Smooth muscle cell (in vitro differentiated cells): Measurements from ENCODE around the gene GRK3. TPM values are rescaled to one million over a fixed set of nuclear protein-coding genes. Genes with fewer than 3 reads are reported as not detected.

Source experiments
- DNase-seq: peaks from one replicate; lab custom pipeline; 2025; ENCODE audit not compliant: unreplicated experiment; lab: John Stamatoyannopoulos, UW
- H2AFZ ChIP-seq: fragments of 200-600 bp; sonication (generic); 2 replicates; pipeline ENCODE4 v1.6.0; 2016; ENCODE audit warnings: antibody characterized with exemption, low read depth, mild to moderate bottlenecking
- H3F3A ChIP-seq: fragments of 200-600 bp; sonication (generic); 2 replicates; pipeline ENCODE4 v1.6.0; 2017; ENCODE audit warnings: antibody characterized with exemption, low read depth
- H3K27ac ChIP-seq: fragments of 200-600 bp; sonication (generic); 2 replicates; pipeline ENCODE4 v1.5.1; 2016; ENCODE audit warnings: low read depth, mild to moderate bottlenecking
- H3K27me3 ChIP-seq: fragments of 200-600 bp; sonication (generic); 2 replicates; pipeline ENCODE4 v1.6.1; 2016; ENCODE audit warnings: low read depth, mild to moderate bottlenecking
- H3K36me3 ChIP-seq: fragments of 200-600 bp; sonication (generic); 2 replicates; pipeline ENCODE4 v1.5.1; 2016; ENCODE audit warnings: low read depth
- H3K4me1 ChIP-seq: fragments of 200-600 bp; sonication (generic); 2 replicates; pipeline ENCODE4 v1.5.1; 2016; ENCODE audit warnings: low read depth
- H3K4me2 ChIP-seq: fragments of 200-600 bp; sonication (generic); 2 replicates; pipeline ENCODE4 v1.6.0; 2016; ENCODE audit warnings: mild to moderate bottlenecking
- H3K4me3 ChIP-seq: fragments of 200-600 bp; sonication (generic); 2 replicates; pipeline ENCODE4 v1.5.1; 2016; ENCODE audit warnings: mild to moderate bottlenecking
- H3K79me2 ChIP-seq: fragments of 200-600 bp; sonication (generic); 2 replicates; pipeline ENCODE4 v1.6.0; 2016; ENCODE audit warnings: low read depth, mild to moderate bottlenecking
- H3K9ac ChIP-seq: fragments of 200-600 bp; sonication (generic); 2 replicates; pipeline ENCODE4 v1.6.0; 2016; ENCODE audit warnings: low read depth
- H3K9me3 ChIP-seq: fragments of 200-600 bp; sonication (generic); replicated peaks from 2 replicates; pipeline ENCODE4 v1.5.1; 2016; ENCODE audit warnings: low read depth
- H4K20me1 ChIP-seq: fragments of 200-600 bp; sonication (generic); 2 replicates; pipeline ENCODE4 v1.6.0; 2016; ENCODE audit warnings: low read depth
- CTCF ChIP-seq: fragments of 200-600 bp; sonication (generic); IDR thresholded peaks from 2 replicates; pipeline ENCODE4 v1.5.1; 2017; ENCODE audit warnings: borderline replicate concordance, mild to moderate bottlenecking, antibody characterized with exemption; ENCODE audit not compliant: insufficient read depth, poor library complexity, severe bottlenecking
- WGBS: methylation state at CpG from one replicate; pipeline ENCODE4 v1.1.7; 2016; ENCODE audit warnings: low lambda C conversion rate; 5-methylcytosine and 5-hydroxymethylcytosine counted together
- polyA plus RNA-seq: library from polyadenylated mRNA; unstranded; fragments of >200 nt; fragmentation: Nextera tagmentation; extraction: Ambion mirVana; gene quantifications from 2 replicates; pipeline ENCODE4 v1.2.1, GENCODE V29; 2016
- total RNA-seq: library from RNA; depleted of rRNA; stranded (reverse); fragments of >200 nt; gene quantifications from 2 replicates; pipeline ENCODE4 v1.2.3, GENCODE V29; 2014

The GRK3 gene
- total and polyA plus RNA-seq, 2 experiments from 2014 or later, result 1.0 to 4.6 TPM

DNA sequence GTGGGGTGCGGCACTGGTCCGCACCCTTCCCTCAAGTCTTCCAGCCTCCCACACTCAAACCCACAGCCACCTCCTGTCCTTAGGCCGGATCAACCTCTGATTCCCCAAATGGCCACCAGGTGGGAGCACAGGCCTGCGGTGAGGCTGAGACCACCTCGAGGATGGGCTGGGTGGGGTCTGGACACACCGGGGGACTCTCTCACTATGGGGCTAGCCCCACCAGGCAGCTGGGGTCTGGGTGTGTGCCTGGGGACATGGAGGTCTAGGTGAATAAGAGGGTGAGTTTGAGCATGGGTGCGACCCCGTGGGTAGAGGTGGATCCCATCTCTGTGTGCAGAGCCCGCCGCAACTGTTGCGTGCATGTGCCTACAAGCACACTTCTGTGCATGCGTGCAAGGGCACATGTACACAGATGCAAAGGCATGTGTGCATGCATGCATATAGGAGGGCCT, 210.1 kb downstream of the GRK3 start:
- Histone ChIP-seq H3F3A (no peaks in the 10 kb centered on the region), H3K9me3 (no peaks in the 10 kb centered on the region), H3K27me3 (no peaks in the 10 kb centered on the region), H3K27ac (no peak overlapping the region), H2AFZ (no peak overlapping the region), H3K4me3 (no peak overlapping the region), H3K9ac (no peak overlapping the region), H3K4me2 (no peak overlapping the region), H3K4me1 (no peaks in the 10 kb centered on the region), H4K20me1 (no peaks in the 10 kb centered on the region), H3K36me3 (no peaks in the 10 kb centered on the region), H3K79me2 (no peaks in the 10 kb centered on the region)
- no peak for DNase-seq
- TF ChIP-seq CTCF, result peak; percentile 77
- 68% methylated on average over 12 of the region's 12 CpGs for WGBS

GRCh38 chr22:25775531-25775930, 211.1 kb downstream of the GRK3 start:
- Histone ChIP-seq H3F3A (no peaks in the 10 kb centered on the region), H3K9me3 (no peaks in the 10 kb centered on the region), H3K27ac (no peak overlapping the region), H3K4me3 (no peak overlapping the region), H3K4me1 (no peaks in the 10 kb centered on the region), H3K4me2 (no peak overlapping the region), H3K36me3 (no peaks in the 10 kb centered on the region), H3K9ac (no peak overlapping the region), H3K27me3 (no peaks in the 10 kb centered on the region), H4K20me1 (no peaks in the 10 kb centered on the region), H3K79me2 (no peaks in the 10 kb centered on the region), H2AFZ (no peak overlapping the region)
- WGBS, result 22% methylated on average over 8 of the region's 8 CpGs
- DNase-seq, result no peak
- no peak for TF ChIP-seq CTCF

GRCh38 chr22:25777411-25777810, 212.9 kb downstream of the GRK3 start:
- Histone ChIP-seq H3K9ac (no peak overlapping the region), H3K79me2 (no peaks in the 10 kb centered on the region), H4K20me1 (no peaks in the 10 kb centered on the region), H2AFZ (no peak overlapping the region), H3K4me3 (no peak overlapping the region), H3F3A (no peaks in the 10 kb centered on the region), H3K27me3 (no peaks in the 10 kb centered on the region), H3K36me3 (no peaks in the 10 kb centered on the region), H3K4me2 (no peak overlapping the region), H3K27ac (no peak overlapping the region), H3K4me1 (no peaks in the 10 kb centered on the region), H3K9me3 (no peaks in the 10 kb centered on the region)
- no peak for DNase-seq
- WGBS, result 92% methylated on average over 9 of the region's 9 CpGs
- no peak for TF ChIP-seq CTCF

GRCh38 chr22:25777870-25778269, 213.4 kb downstream of the GRK3 start:
- Histone ChIP-seq H4K20me1 (no peaks in the 10 kb centered on the region), H3K36me3 (no peaks in the 10 kb centered on the region), H3K27me3 (no peaks in the 10 kb centered on the region), H3K4me1 (no peaks in the 10 kb centered on the region), H3K4me3 (no peak overlapping the region), H3K27ac (no peak overlapping the region), H3F3A (no peaks in the 10 kb centered on the region), H3K9ac (no peak overlapping the region), H3K9me3 (no peaks in the 10 kb centered on the region), H3K4me2 (no peak overlapping the region), H2AFZ (no peak overlapping the region), H3K79me2 (no peaks in the 10 kb centered on the region)
- no peak for DNase-seq
- 67% methylated on average over 8 of the region's 8 CpGs for WGBS
- peak; percentile 22 for TF ChIP-seq CTCF
